Superior temporal gyrus (tissue), 1 donor: Measurements from ENCODE around the gene MGA.
A peak's percentile ranks its signal among the peaks of the same experiment; 100 is the strongest.

Experiments used
- DNase-seq: peaks from one replicate; pipeline ENCODE4 v3.0.0-alpha.2; 2016; ENCODE audit errors: extremely low spot score

MGA gene

GRCh38 chr15:41658689-41659088 is 1.5 kb upstream of the MGA start:
- no peak for DNase-seq

- DNase-seq, result no peak
These were observed 1.0 kb upstream of the MGA start for GRCh38 chr15:41659190-41659589.

- DNase-seq, result no peak
These were observed 360 bp upstream of the MGA start for GRCh38 chr15:41659855-41660234.

GRCh38 chr15:41661078-41661517 is 893 bp downstream of the MGA start:
- no peak for DNase-seq

GRCh38 chr15:41661518-41662225 is 1.5 kb downstream of the MGA start:
- peak; percentile 89 for DNase-seq

- DNase-seq, result no peak
These were observed 6.2 kb downstream of the MGA start for GRCh38 chr15:41666353-41666920.

- no peak for DNase-seq
These were observed 9.5 kb downstream of the MGA start for GRCh38 chr15:41669701-41670100.

- DNase-seq, result no peak
These were observed 11.7 kb downstream of the MGA start for GRCh38 chr15:41671656-41672648.

- no peak for DNase-seq
These were observed 15.1 kb downstream of the MGA start for GRCh38 chr15:41675337-41675736.

GRCh38 chr15:41678742-41679141 is 18.5 kb downstream of the MGA start:
- no peak for DNase-seq

- DNase-seq, result no peak
These were observed 23.8 kb downstream of the MGA start for GRCh38 chr15:41683955-41684354.

GRCh38 chr15:41688671-41689070 is 28.5 kb downstream of the MGA start:
- no peak for DNase-seq

- DNase-seq, result no peak
These were observed 28.9 kb downstream of the MGA start for GRCh38 chr15:41689083-41689482.

- no peak for DNase-seq
These were observed 29.6 kb downstream of the MGA start for GRCh38 chr15:41689834-41690233.

GRCh38 chr15:41690636-41691035 is 30.4 kb downstream of the MGA start:
- DNase-seq, result no peak

- DNase-seq, result no peak
These were observed 31.3 kb downstream of the MGA start for GRCh38 chr15:41691471-41691870.

GRCh38 chr15:41692049-41692448 is 31.8 kb downstream of the MGA start:
- DNase-seq, result no peak

- no peak for DNase-seq
These were observed 33.6 kb downstream of the MGA start for GRCh38 chr15:41693757-41694156.

GRCh38 chr15:41695750-41696436 is 35.7 kb downstream of the MGA start:
- DNase-seq, result peak; percentile 70

- DNase-seq, result no peak
These were observed 38.6 kb downstream of the MGA start for GRCh38 chr15:41698779-41699178.

GRCh38 chr15:41703120-41703519 is 42.9 kb downstream of the MGA start:
- no peak for DNase-seq

GRCh38 chr15:41713047-41713446 is 52.8 kb downstream of the MGA start:
- peak; percentile 61 for DNase-seq
